SK-N-SH treated with all-trans-retinoic acid at 6 μM for 48 hours (cell line): Measurements from ENCODE around the gene LGALS3BP.

Experiments used
- ATAC-seq: fragments of 200-7000 bp; cut with Tn5 transposase; 3 replicates; pipeline ENCODE4 v1.9.1; 2020; ENCODE audit warnings: mild to moderate bottlenecking, moderate library complexity
- ARNTL ChIP-seq: fragments of 450-650 bp; formaldehyde crosslinking; IDR thresholded peaks from 2 replicates; pipeline ENCODE4 v1.5.0; 2020; ENCODE audit warnings: low read depth, mild to moderate bottlenecking, moderate library complexity, borderline replicate concordance
- BACH2 ChIP-seq: fragments of 250-450 bp; sonication (Bioruptor Pico); IDR thresholded peaks from 2 replicates; pipeline ENCODE4 v1.9.0; 2021; ENCODE audit warnings: mild to moderate bottlenecking, borderline replicate concordance
- CREB5 ChIP-seq: fragments of 250-450 bp; sonication (Bioruptor Pico); IDR thresholded peaks from 2 replicates; pipeline ENCODE4 v1.5.1; 2020; ENCODE audit warnings: low read depth, mild to moderate bottlenecking, moderate library complexity
- CSDC2 ChIP-seq: fragments of 250-450 bp; sonication (Bioruptor Pico); IDR thresholded peaks from 2 replicates; pipeline ENCODE4 v1.5.0; 2020; ENCODE audit warnings: mild to moderate bottlenecking, moderate library complexity
- CSRNP3 ChIP-seq: fragments of 250-450 bp; sonication (Bioruptor Pico); IDR thresholded peaks from 2 replicates; pipeline ENCODE4 v1.5.1; 2021; ENCODE audit warnings: mild to moderate bottlenecking, moderate library complexity
- ESRRG ChIP-seq: fragments of 250-450 bp; sonication (Bioruptor Pico); IDR thresholded peaks from 2 replicates; pipeline ENCODE4 v1.6.1; 2021; ENCODE audit warnings: mild to moderate bottlenecking
- GLIS3 ChIP-seq: fragments of 250-450 bp; sonication (Bioruptor Pico); IDR thresholded peaks from 2 replicates; pipeline ENCODE4 v1.5.0; 2020; ENCODE audit warnings: mild to moderate bottlenecking, moderate library complexity
- ISL1 ChIP-seq: fragments of 250-450 bp; sonication (Bioruptor Pico); IDR thresholded peaks from 2 replicates; pipeline ENCODE4 v2.1.2; 2022; ENCODE audit warnings: mild to moderate bottlenecking, moderate library complexity
- OSR1 ChIP-seq: fragments of 250-450 bp; sonication (Bioruptor Pico); IDR thresholded peaks from 2 replicates; pipeline ENCODE4 v1.8.0; 2022; ENCODE audit warnings: moderate library complexity, mild to moderate bottlenecking, inconsistent platforms
- POU6F1 ChIP-seq: fragments of 250-450 bp; sonication (Bioruptor Pico); IDR thresholded peaks from 2 replicates; pipeline ENCODE4 v1.8.0; 2021; ENCODE audit warnings: low read depth, mild to moderate bottlenecking, moderate library complexity, borderline replicate concordance
- PPARA ChIP-seq: fragments of 250-450 bp; sonication (Bioruptor Pico); IDR thresholded peaks from 2 replicates; pipeline ENCODE4 v1.5.0; 2020; ENCODE audit warnings: mild to moderate bottlenecking, borderline replicate concordance
- RARB ChIP-seq: fragments of 250-450 bp; sonication (Bioruptor Pico); IDR thresholded peaks from 2 replicates; pipeline ENCODE4 v1.8.0; 2021; ENCODE audit warnings: mild to moderate bottlenecking, moderate library complexity
- SNAI2 ChIP-seq: fragments of 250-450 bp; sonication (Bioruptor Pico); IDR thresholded peaks from 2 replicates; pipeline ENCODE4 v1.5.0; 2020; ENCODE audit warnings: mild to moderate bottlenecking, moderate library complexity
- TCF4 ChIP-seq: fragments of 250-450 bp; sonication (Bioruptor Pico); IDR thresholded peaks from 2 replicates; pipeline ENCODE4 v1.8.0; 2021; ENCODE audit warnings: mild to moderate bottlenecking, moderate library complexity, borderline replicate concordance
- TOX ChIP-seq: fragments of 250-450 bp; sonication (Bioruptor Pico); IDR thresholded peaks from 2 replicates; pipeline ENCODE4 v1.8.0; 2021; ENCODE audit warnings: mild to moderate bottlenecking, moderate library complexity, borderline replicate concordance
- ZC3H10 ChIP-seq: fragments of 250-450 bp; sonication (Bioruptor Pico); IDR thresholded peaks from 2 replicates; pipeline ENCODE4 v1.5.1; 2021; ENCODE audit warnings: mild to moderate bottlenecking, moderate library complexity
- ZFP3 ChIP-seq: fragments of 250-450 bp; sonication (Bioruptor Pico); IDR thresholded peaks from 2 replicates; pipeline ENCODE4 v1.5.0; 2020; ENCODE audit warnings: mild to moderate bottlenecking, moderate library complexity
- ZFP30 ChIP-seq: fragments of 450-650 bp; formaldehyde crosslinking; IDR thresholded peaks from 2 replicates; pipeline ENCODE4 v1.5.0; 2022; ENCODE audit warnings: mild to moderate bottlenecking, moderate library complexity
- ZNF565 ChIP-seq: fragments of 450-650 bp; formaldehyde crosslinking; conservative IDR thresholded peaks from 2 replicates; pipeline ENCODE4 v1.5.0; 2020; ENCODE audit warnings: low read depth, mild to moderate bottlenecking, moderate library complexity
- ZNF70 ChIP-seq: fragments of 450-650 bp; formaldehyde crosslinking; IDR thresholded peaks from 2 replicates; pipeline ENCODE4 v1.5.0; 2020; ENCODE audit warnings: mild to moderate bottlenecking, moderate library complexity
- ZNF8 ChIP-seq: fragments of 450-650 bp; formaldehyde crosslinking; IDR thresholded peaks from 2 replicates; pipeline ENCODE4 v1.5.0; 2020; ENCODE audit warnings: mild to moderate bottlenecking, moderate library complexity
- TF ChIP-seq, protein P1 (sequence below): fragments of 250-450 bp; sonication (Bioruptor Pico); IDR thresholded peaks from 2 replicates; pipeline ENCODE4 v1.8.0; 2020; ENCODE audit warnings: mild to moderate bottlenecking, moderate library complexity, borderline replicate concordance

Gene LGALS3BP

GRCh38 chr17:78954684-78955083 lies 25.0 kb downstream of the LGALS3BP start:
- ATAC-seq: no peak
- TF ChIP-seq ARNTL (CRISPR knock-in tag): no peak
- no peak for TF ChIP-seq GLIS3
- no peak for TF ChIP-seq ZNF565 (CRISPR knock-in tag)
- TF ChIP-seq, all 23 proteins: peak for 0

DNA sequence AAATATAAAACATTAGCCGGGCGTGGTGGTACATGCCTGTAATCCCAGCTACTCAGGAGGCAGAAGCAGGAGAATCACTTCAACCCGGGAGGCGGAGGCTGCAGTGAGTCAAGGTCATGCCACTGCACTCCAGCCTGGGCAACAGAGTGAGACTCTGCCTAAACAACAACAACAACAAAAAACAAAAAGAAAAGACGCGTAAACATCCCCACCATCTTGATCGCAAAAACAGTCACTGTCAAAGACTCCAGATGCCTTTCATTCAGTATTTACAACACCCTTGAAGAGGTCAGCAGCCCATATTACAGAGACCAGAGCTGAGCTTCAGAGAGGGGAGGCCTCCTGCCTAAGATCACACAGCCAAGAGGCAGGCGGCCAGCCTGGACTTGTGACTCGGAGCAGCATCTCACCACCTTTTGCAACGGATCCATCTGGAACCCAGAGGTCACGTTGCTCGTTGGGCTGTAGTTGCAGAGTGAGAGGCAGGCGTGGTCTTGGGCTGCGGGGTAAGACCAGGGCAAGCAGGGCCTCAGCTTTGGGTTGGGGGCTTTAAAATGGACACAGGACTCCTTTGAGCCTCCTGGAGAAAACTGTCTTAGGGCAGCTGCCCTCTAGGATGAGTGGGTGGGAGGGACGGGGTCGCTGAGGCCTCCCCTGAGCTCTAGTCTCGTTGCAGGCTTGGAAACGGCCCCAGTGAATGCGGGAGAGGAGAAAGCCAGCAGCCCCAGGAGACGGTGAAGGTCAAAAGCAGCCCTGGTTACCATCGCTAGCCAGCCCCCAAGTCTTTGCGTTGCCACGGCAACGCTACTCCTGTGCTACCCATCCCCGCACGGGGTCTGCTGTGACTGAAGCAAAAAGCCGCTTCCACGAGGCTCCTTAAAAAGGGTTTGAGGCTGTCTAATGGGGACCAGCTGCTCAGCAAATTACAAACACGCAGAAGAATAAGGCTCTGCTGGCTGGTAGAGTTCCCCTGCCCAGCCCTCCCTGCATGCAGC lies 26.1 kb downstream of the LGALS3BP start:
- ATAC-seq: no peak
- TF ChIP-seq PPARA (CRISPR knock-in tag): no peak
- no peak for TF ChIP-seq ZC3H10 (CRISPR knock-in tag)
- TF ChIP-seq ZNF8 (CRISPR knock-in tag): no peak
- TF ChIP-seq OSR1 (CRISPR knock-in tag): no peak
- TF ChIP-seq TCF4 (CRISPR knock-in tag): no peak
- no peak for TF ChIP-seq CREB5 (CRISPR knock-in tag)
- TF ChIP-seq CSDC2: no peak
- TF ChIP-seq, protein P1, sequence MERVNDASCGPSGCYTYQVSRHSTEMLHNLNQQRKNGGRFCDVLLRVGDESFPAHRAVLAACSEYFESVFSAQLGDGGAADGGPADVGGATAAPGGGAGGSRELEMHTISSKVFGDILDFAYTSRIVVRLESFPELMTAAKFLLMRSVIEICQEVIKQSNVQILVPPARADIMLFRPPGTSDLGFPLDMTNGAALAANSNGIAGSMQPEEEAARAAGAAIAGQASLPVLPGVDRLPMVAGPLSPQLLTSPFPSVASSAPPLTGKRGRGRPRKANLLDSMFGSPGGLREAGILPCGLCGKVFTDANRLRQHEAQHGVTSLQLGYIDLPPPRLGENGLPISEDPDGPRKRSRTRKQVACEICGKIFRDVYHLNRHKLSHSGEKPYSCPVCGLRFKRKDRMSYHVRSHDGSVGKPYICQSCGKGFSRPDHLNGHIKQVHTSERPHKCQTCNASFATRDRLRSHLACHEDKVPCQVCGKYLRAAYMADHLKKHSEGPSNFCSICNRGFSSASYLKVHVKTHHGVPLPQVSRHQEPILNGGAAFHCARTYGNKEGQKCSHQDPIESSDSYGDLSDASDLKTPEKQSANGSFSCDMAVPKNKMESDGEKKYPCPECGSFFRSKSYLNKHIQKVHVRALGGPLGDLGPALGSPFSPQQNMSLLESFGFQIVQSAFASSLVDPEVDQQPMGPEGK: no peak
- TF ChIP-seq ESRRG: no peak
- no peak for TF ChIP-seq ZFP3 (CRISPR knock-in tag)
- no peak for TF ChIP-seq CSRNP3 (CRISPR knock-in tag)
- no peak for TF ChIP-seq TOX (CRISPR knock-in tag)
- no peak for TF ChIP-seq ZFP30 (CRISPR knock-in tag)
- TF ChIP-seq, all 23 proteins: peak for 0

- ATAC-seq: no peak
These were observed 27.0 kb downstream of the LGALS3BP start for GRCh38 chr17:78952706-78953105.

DNA sequence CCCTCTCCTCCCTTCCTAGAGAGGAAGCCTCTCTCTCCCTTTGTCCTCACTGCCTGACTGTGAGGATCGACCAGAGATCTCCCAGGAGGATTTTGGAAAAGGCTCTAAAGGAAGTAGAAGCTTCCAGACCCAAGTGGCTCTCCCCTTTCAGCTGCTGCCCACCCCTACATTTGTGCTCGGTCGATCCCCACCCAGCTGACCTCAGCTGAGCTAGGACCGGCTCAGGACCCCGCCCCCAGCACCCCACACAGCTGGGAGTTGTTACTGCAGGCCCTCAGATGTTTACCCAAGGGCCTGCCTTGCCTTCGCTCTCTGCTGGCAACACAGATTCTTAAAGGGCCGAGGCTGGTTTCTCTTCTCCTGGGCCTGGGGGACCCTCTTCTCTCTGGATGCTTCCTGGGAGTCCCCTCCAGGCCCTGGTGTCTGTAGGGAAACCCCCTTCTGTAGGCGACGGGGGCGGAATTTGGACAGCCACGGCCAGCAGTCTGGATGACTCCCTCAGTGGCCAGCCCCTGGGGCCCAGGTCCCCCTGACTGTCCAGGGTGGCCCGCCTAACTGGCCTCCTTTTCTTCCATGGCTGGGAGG lies 27.7 kb downstream of the LGALS3BP start:
- no peak for ATAC-seq
- TF ChIP-seq ZFP30 (CRISPR knock-in tag) (no peak), RARB (CRISPR knock-in tag) (no peak), BACH2 (CRISPR knock-in tag) (no peak), OSR1 (CRISPR knock-in tag) (no peak), ESRRG (no peak), PPARA (CRISPR knock-in tag) (no peak), ZNF70 (no peak)

More at GRCh38 chr17:78952706-78953105, 27.0 kb downstream of the LGALS3BP start:
- TF ChIP-seq OSR1 (CRISPR knock-in tag) (no peak), RARB (CRISPR knock-in tag) (no peak), SNAI2 (CRISPR knock-in tag) (no peak), GLIS3 (no peak), BACH2 (CRISPR knock-in tag) (no peak)
- TF ChIP-seq, all 23 proteins: peak for 0

- no peak for ATAC-seq
- TF ChIP-seq CSDC2 (no peak), ZNF565 (CRISPR knock-in tag) (no peak), ZNF8 (CRISPR knock-in tag) (no peak), POU6F1 (no peak), TCF4 (CRISPR knock-in tag) (no peak), ZNF70 (no peak), OSR1 (CRISPR knock-in tag) (no peak), SNAI2 (CRISPR knock-in tag) (no peak), ESRRG (no peak), BACH2 (CRISPR knock-in tag) (no peak), ZFP30 (CRISPR knock-in tag) (no peak), RARB (CRISPR knock-in tag) (no peak), ISL1 (CRISPR knock-in tag) (no peak), CSRNP3 (CRISPR knock-in tag) (no peak)
- TF ChIP-seq, protein P1: no peak
These were observed 28.9 kb downstream of the LGALS3BP start for GRCh38 chr17:78950870-78951269.
